HG03442 (cell line): ENCODE results near the gene S100Z.
"Not testable (repeated sequence)": the region's sequence is repeated elsewhere in the genome, so short reads cannot be mapped to it uniquely, and the experiment has no call there.

Experiments used
- ATAC-seq: cut with Tn5 transposase; IDR thresholded peaks from one replicate; pipeline ENCODE4 v1.9.1; 2021; ENCODE audit warnings: mild to moderate bottlenecking, moderate library complexity; ENCODE audit not compliant: unreplicated experiment

S100Z gene

DNA sequence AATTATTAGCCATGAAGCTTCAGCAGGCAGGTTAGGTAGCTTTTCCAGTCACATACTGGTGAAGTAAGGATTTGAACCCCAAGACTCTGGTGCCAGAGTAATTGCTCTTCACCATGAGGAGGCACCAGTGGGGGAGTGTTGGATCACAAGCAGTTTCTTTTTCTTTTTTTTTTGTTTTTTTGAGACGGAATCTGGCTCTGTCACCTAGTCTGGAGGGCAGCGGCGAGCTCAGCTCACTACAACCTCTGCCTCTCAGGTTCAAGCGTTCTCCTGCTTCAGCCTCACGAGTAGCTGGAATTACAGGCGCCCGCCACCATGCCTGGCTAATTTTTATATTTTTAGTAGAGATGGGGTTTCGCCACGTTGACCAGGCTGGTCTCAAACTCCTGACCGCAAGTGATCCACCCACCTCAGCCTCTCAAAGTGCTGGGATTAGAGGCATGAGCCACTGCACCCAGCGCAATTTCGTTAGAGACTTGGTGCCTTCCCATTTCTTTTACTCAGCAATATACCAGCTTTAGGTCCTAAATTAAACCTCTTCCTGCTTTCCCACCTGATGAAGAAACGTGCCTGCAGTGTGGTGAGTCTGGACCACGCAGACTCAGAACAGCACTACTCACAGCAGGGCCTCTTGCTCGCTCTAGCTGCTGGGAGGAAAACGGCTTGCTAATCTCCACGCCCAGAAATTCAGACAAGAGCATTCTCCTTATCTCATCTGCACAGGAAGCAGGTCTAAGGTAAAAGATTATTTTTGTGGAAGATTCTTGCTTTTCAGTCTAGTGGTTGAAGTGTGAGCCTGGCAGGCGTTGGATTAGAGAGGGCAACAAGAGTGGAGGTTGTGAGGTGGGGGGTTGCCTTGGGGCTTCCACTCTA is at the start of gene S100Z:
S100Z (plus strand) TSS at position 596 of the 873 bp plus-strand sequence. CDS start 25,346 bp downstream, outside the sequence.
- ATAC-seq: no peak

DNA sequence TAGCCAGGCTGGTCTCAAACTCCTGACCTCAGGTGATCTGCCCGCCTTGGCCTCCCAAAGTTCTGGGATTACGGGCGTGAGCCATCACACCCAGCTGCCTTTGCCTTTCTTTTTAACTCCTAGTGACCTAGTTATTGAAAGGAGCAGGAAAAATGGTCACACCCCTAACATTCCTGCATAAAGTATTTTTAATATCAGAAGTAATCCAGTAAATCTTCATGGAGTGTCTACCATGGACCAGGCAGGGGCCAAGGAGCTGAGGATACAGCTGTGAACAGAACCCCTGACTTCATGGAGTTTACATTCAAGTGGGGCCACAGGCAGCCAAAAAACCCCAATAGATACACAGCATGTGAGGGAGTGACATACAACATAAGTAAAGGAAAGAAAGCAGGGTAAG is 49.2 kb upstream of the S100Z start:
- no peak for ATAC-seq

DNA sequence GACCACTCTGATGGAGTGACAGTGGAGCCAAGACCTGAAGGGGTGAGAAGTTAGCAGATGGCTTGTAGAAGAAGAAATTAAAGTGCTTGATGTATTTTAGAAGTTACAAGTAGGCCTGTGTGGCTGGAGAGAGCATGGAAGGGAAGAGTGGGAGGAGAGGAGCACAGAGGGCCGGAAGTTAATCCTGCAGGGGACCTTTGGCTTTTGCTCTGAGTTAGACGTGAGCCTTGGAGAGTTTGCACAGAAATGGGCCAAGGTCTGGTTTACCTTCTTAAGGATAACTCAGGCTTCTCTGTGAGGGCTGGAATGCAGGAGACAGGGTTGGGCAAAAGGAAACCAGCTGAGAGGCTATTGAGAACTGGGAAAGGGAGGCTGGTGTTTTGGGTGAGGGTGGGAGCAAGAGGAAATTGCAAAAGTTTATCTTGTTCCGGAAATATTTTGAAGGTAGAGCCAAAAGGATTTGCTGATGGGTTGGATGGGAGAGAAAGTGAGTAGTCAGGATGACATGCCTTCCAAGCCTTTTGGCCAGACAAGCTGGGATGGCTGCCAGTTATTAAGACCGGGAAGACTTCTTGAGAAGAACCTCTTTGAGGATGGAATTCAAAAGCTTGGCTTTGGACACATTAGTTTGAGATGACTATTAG is 48.5 kb upstream of the S100Z start:
- no peak for ATAC-seq

DNA sequence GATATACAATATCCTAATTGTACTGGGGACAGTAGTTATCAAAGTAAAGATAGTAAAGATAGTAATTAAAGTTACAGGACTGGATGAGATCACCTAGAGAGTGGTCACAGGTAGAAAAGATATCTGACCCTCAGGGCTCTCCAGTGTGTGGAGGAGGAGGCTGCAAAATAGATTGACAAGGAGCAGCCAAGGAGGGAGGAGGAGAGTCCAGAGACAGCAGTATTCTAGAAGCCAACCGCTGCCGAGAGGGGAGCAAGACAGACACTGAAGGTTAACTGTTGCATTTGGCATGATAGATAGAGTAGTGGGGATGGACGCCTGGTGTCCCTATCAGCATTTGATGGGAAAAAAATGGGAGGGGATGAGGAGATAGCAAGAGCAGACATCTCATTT is 48.0 kb upstream of the S100Z start:
- ATAC-seq: no peak

DNA sequence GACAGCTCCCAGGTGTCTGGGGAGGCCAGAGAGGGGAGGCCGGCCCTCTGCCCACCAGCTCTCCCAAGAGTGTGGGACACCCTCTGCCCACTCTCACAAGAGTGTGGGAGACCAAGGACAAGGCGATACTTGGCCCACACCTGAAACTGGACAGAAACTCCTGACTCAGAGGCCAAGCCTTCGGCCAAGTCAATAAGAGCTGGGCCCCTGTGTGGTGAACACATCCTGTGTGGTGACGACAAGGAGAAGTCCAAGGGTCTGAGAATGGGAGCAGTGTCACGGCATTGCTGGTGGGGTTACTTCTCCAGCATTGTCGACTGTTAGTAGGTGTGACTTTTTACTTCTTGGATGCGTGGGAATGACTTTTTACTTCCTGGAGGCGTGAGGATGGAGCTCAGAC is 45.5 kb upstream of the S100Z start:
- no peak for ATAC-seq

DNA sequence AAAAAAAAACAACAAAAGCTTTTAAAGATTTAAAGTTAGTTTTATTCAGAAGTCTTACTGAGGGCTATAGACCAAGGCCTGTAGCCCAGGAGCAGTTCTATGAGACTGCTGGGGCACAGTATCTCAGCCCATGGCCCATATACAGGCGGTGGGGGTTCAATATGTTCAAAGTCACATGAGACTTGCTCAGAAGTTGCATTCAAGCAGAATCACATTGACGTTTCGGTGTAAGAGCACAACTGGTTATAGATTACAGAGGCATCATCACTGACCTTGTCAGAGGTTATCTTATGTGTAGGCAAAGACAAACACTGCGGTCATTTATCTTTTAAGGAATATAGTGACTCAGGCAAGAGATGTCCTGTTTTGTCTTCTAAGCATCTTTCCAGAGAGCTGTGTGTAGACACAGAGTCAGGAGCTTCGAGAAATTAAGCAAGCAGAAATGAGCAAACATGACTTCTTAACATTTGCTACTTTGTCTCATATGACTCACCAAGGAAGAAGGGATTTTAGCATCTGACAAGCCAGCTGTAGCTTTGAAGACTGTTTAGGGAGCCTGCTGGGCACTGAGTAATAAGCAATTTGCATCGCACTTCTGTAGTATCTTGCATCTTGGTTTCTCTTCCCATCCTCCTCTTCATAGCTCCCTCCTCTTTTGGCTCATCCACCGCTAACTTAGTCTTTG is 43.9 kb upstream of the S100Z start:
- no peak for ATAC-seq

DNA sequence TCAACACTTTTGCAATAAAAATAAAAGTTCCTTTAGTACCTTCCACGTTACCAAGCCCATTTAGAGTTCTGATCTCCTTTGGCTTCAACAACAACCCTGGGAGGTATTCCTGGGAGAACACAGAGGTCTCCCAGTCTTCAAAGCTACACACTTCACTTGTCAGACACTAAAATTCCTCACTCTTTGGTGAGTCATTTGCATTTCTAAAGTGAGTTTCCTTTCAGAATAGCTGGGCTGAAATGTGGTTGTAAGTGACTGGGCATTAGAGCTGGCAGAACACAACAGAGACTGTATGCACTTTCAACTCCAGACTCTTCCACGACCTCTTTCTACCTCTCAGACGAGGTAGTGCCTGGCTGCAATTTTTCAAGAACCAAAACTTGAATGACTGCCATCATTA is 42.5 kb upstream of the S100Z start:
- ATAC-seq: no peak

DNA sequence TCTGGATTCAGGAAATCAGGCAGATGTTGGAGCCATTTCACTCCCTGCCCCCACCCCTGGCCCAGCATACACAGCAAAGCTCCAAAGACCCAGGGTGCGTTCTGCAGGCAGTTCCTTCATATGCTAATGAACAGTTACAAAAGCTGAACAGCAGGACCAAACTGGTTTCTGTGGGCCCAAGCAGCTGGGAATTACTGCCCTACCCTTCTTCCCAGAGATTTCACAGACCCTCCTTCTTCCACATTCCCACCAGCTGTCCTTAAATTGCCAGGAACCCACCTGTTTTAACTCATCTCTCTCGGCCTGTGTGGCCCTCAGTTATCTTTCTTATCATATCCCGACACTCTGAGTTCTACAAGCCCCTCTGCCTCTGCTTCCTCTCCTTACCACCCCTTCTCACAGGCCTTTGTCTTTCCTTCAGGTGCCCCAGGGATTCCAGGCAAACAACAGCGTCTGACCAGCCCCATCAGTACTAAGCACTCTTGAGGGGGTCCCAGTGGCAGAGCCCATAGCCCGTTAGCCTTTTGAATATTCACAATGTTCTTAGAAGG is 41.6 kb upstream of the S100Z start:
- ATAC-seq: no peak

DNA sequence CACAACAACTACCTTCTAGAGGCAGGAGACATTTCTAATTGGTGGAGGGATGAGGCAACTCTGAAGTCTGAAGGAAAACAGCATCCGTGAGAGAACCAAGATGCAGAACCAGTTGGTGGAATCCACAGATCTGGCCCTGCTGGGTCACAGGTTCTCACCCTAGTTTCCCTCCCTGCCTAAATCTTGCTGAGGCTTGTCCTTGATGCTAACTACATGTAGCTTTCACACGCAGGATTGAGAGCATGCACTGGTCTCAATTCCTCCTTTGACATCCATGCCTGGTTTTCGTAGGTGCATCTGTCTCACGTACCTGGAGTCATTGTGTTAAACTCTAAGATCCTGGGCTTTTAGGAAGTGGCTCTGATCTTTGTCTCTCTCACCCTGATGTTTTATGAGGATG is 40.7 kb upstream of the S100Z start:
- ATAC-seq: no peak

DNA sequence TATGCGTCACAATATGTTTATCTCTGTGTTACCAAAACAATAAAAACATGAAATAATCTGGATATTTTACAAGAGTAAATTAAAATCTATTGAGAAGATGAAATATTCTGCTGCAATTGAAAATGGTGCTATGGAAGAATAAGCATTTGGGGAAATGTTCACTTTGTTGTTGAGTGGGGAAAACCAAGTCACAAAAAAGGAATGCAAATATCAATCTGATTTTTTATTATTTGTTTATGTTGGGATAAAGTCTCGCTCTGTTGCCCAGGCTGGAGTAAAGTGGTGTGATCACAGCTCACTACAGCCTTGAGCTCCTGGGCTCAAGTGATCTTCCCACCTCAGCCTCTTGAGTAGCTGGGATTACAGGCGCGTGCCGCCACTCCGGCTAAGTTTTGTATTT is 39.6 kb upstream of the S100Z start:
- no peak for ATAC-seq

DNA sequence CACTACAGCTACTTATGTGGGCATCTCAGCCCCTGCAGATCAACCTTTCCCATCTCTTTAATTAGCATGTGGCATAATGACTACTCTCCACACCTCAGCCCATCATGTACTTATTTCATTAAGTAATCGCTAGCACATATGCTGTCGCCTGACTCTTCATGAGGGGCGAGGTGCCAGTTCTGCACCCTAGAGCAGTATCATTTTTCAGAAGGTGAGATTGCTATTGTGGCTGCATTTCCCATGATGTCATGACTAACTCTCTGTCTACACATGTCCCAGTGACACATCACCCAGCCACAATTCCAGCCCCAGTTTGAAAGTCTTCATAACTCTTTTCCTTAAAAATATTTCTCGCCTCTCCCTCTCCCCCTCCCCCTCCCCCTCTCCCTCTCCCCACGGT is 38.6 kb upstream of the S100Z start:
- no peak for ATAC-seq

DNA sequence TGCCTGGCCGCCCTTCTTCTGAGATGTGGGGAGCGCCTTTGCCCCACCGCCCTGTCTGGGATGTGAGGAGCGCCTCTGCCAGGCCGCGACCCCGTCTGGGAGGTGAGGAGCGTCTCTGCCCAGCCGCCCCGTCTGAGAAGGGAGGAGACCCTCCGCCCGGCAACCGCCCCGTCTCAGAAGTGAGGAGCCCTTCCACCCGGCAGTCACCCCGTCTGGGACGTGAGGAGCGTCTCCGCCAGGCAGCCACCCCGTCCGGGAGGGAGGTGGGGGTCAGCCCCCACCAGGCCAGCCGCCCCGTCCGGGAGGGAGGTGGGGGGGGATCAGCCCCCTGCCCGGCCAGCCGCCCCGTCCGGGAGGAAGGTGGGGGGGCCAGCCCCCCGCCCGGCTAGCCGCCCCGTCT is 37.6 kb upstream of the S100Z start:
- not testable (repeated sequence) for ATAC-seq

DNA sequence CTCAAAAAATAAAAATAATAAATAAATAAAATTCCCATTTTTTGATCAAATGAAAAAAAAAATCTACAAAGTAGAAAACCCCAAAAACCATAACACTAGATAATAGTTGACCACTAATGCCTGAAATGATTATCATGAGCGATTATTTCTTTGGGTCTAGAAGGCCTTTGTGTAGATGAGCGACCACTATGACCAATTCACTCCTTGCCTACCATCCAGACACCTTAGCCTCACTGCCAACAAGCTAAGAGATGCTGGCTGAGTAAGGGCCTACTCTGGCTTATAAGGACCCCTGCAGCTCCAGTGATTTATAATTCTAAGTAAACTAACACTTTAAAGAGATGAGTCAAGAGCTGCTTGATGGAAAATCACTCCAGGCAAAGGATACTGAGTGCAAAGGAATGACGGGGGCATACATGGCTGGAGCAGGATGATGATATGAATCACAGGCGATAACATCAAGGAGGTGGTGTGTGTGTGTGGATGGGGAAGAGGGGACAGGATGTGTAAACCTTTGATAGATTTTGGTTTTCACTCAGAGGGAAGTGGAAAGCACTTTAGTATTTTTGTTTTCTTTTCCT is 35.7 kb upstream of the S100Z start:
- no peak for ATAC-seq

DNA sequence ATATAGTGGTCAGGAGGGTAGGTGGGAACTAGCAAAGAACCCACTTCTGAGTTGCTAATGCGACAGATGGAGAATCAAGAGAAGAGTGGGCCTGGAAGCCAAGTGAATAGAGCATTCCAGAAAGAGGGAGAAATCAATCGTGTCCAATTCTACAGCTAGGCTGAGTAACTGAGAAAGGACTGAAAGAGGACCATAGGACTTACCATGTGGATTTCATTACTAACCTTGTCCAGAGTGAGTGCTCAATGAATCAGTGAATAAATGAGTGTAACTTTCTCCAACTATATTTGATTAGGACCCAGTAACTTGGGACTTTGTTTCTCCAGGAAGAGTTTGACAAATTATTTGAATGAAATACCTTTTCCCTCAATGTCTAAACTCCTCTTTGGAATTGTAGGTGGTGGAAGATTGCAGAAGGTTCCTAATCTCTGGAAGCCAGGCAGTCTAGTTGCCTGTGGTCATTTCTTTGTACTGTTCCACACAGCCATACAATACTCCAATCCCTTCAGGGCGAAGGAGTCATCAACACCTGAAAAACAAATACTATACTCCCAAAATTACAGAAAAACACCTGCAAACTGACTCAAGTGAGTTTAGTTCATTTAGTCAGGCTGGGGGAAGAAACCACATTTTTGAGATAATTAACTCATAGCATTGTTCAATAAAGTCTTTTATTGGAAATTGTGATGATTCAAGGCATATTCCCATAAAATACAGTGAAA is 33.5 kb upstream of the S100Z start:
- ATAC-seq: no peak

DNA sequence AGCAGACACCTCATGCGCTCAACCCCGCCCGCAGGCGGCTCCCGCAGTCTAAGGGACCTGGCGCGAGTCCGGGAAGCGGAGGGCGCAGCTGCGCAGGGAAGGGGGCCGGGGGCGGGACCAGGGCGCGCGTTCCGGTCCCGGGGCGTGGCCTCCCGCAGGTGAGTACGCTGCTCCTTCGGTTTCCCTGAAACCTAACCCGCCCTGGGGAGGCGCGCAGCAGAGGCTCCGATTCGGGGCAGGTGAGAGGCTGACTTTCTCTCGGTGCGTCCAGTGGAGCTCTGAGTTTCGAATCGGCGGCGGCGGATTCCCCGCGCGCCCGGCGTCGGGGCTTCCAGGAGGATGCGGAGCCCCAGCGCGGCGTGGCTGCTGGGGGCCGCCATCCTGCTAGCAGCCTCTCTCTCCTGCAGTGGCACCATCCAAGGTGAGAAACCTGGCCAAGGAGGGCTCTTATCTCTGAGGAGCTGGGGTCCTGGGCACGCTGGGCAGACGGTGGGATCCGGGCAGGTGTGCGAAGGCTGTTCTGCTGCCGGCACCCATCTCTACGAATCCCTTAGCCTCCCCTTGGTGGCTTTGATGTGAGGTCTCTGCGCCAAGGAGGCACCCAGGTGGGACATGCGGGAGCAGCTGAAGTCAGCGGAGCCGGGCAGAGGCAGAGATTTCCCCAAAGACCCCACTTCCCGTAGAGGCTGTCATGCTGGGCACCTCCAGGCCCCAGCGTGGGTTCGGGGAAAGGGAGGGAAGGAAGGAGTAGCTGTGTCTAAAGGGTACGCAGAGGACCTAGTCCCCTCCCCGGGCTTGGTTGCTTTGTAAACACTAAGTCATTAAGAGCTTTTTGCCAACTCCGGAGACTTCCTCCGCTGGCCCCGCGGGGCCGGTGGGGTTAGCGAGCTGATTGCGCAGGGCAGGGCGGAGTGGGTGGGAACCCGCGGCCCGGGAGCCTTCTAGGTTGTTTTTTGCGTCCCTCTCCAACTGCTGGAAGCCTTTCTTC is 30.7 kb upstream of the S100Z start, which contains the start of gene F2RL1:
F2RL1 (plus strand) TSS at position 187 of the 988 bp plus-strand sequence; CDS start at position 340, 153 bp downstream.
- no peak for ATAC-seq

DNA sequence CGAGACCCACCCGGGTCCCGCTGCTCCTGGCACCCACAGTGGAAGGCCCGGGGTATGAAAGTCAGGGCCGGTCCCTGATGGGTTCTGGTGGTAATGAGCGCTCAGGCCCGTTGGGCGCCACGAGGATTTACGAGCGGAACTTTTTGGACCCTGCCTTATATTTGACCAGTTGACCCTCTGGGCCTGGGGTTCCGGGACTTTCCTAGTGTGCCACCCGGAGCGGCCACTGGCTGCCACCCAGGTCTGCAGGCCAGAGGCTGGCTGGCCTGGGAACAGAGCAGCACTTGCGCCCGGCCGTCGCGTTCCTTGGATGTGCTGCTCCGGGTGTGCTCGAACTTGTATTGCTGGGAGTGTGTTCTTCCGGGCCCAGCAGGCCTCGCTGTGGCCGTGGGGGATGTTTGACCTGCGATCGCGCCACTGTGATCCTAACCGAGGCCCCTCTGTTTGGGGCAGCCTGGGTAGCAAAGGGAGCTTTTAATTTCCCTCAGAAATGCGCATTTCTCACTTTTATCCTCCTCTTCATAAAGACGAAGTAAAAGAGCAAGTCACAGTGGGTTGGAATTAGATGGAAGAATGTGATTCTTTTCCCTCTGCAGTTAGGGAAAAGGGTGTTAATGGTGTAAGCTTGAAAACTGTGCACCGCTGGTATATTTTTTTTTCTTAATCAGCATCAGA is 29.8 kb upstream of the S100Z start:
- no peak for ATAC-seq

DNA sequence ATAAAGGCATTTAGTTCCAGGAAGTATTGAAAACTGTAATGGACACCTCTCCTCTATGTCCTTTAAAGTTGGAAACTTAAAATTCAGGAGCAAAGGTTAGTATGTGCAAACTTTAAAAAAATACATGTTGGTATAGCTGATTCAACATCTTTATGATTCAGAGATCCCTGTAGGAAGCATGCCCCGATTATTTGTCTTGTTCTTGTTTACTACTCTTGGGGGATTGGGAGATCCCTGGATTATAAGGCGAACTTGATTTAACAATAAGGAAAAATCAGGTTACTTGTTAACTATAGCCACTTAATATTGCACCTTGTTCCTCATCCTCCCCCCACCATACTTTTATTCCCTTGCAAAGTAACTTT is 29.3 kb upstream of the S100Z start:
- no peak for ATAC-seq

DNA sequence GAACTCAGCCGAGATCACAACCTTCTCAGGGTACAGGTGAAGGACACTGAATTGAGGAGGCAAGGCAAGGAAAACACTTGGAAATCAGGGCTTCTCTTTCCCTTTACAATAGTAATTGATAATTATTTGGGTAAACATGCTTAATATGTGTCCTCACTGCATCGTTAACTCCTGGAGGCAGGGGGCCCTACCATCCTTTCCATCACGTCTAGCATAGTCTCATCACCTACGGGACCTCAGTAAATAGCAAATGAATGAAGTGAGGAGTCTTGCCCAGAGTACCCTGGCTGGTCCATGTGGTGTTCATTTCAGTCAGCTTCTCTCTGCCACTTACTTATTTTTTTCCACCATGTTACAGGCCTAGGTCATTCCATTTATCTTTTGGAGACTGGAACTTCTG is 28.7 kb upstream of the S100Z start:
- no peak for ATAC-seq
